Hepatocyte (in vitro differentiated cells): ENCODE data around the gene TLE6. TPM values are rescaled to one million over a fixed set of nuclear protein-coding genes. Genes with fewer than 3 reads are reported as not detected.

ENCODE experiments used
- DNase-seq: peaks from one replicate; pipeline ENCODE4 v3.0.0-alpha.2; 2016; ENCODE audit warnings: low spot score
- H2AFZ ChIP-seq: fragments of 200-600 bp; sonication (generic); 2 replicates; pipeline ENCODE4 v1.6.0; 2016; ENCODE audit warnings: antibody characterized with exemption, mild to moderate bottlenecking
- H3K27ac ChIP-seq: fragments of 200-600 bp; sonication (generic); 2 replicates; pipeline ENCODE4 v1.5.1; 2016; ENCODE audit warnings: mild to moderate bottlenecking
- H3K27me3 ChIP-seq: fragments of 200-600 bp; sonication (generic); 2 replicates; pipeline ENCODE4 v1.6.1; 2016
- H3K36me3 ChIP-seq: fragments of 200-600 bp; sonication (generic); replicated peaks from 2 replicates; pipeline ENCODE4 v1.5.1; 2016; ENCODE audit warnings: low read depth; ENCODE audit not compliant: insufficient read depth
- H3K4me1 ChIP-seq: fragments of 200-600 bp; sonication (generic); 2 replicates; pipeline ENCODE4 v1.5.1; 2016; ENCODE audit warnings: mild to moderate bottlenecking, moderate library complexity; ENCODE audit not compliant: insufficient read depth
- H3K4me2 ChIP-seq: fragments of 200-600 bp; sonication (generic); 2 replicates; pipeline ENCODE4 v1.6.0; 2016
- H3K4me3 ChIP-seq: fragments of 200-600 bp; sonication (generic); 2 replicates; pipeline ENCODE4 v1.5.1; 2016; ENCODE audit warnings: mild to moderate bottlenecking
- H3K79me2 ChIP-seq: fragments of 200-600 bp; sonication (generic); 2 replicates; pipeline ENCODE4 v1.6.0; 2017; ENCODE audit warnings: mild to moderate bottlenecking
- H3K9me2 ChIP-seq: fragments of 200-600 bp; sonication (generic); replicated peaks from 2 replicates; pipeline ENCODE4 v1.6.0; 2017; ENCODE audit warnings: mild to moderate bottlenecking; ENCODE audit not compliant: insufficient read depth
- H3K9me3 ChIP-seq: fragments of 200-600 bp; sonication (generic); 2 replicates; pipeline ENCODE4 v1.5.1; 2016; ENCODE audit warnings: low read depth, mild to moderate bottlenecking
- H4K20me1 ChIP-seq: fragments of 200-600 bp; sonication (generic); 2 replicates; pipeline ENCODE4 v1.6.0; 2016; ENCODE audit warnings: mild to moderate bottlenecking; ENCODE audit not compliant: insufficient read depth, poor library complexity, severe bottlenecking
- EZH2 ChIP-seq: fragments of 200-600 bp; sonication (generic); IDR thresholded peaks from 2 replicates; pipeline ENCODE4 v1.6.1; 2016; ENCODE audit warnings: antibody characterized with exemption, mild to moderate bottlenecking, borderline replicate concordance
- EZH2phosphoT487 ChIP-seq: fragments of 200-600 bp; sonication (generic); IDR thresholded peaks from one replicate; pipeline ENCODE4 v1.6.1; 2018; ENCODE audit warnings: antibody characterized with exemption, mild to moderate bottlenecking, low read depth, moderate library complexity; ENCODE audit not compliant: unreplicated experiment, severe bottlenecking
- WGBS: methylation state at CpG from one replicate; pipeline ENCODE4 v1.1.6; 2016; ENCODE audit warnings: low lambda C conversion rate; ENCODE audit errors: missing lambda C conversion rate; 5-methylcytosine and 5-hydroxymethylcytosine counted together
- polyA plus RNA-seq: library from polyadenylated mRNA; unstranded; fragments of >200 nt; fragmentation: Nextera tagmentation; extraction: Ambion mirVana; gene quantifications from 2 replicates; pipeline ENCODE4 v1.2.1, GENCODE V29; 2016
- total RNA-seq: library from RNA; depleted of rRNA; stranded (reverse); fragments of >200 nt; gene quantifications from 2 replicates; pipeline ENCODE4 v1.2.3, GENCODE V29; 2014
- TF ChIP-seq, protein P1 (sequence below): fragments of 200-600 bp; sonication (generic); IDR thresholded peaks from 2 replicates; pipeline ENCODE4 v1.5.1; 2016; ENCODE audit warnings: antibody characterized with exemption, mild to moderate bottlenecking; ENCODE audit not compliant: poor library complexity

The TLE6 gene
- total and polyA plus RNA-seq, 2 experiments from 2014 or later: 1.2 to 4.7 TPM

DNA sequence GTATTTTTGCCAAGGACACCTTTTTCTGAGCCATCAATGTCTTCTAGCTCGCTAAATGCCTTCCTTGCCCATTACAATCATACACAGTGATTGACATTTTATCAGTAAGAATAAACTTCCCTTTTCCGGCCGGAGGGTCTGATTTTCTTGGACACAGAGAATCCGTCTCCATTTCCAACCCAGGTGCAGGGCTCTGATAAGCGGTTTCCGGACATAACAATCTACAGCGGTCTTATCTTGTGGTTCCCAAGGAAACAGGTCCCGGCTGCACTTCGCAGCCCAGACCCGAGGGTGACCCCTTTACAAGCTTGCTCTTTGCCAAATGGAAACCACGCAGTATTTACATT is 27.5 kb upstream of the TLE6 start:
- no peaks in the 10 kb centered on the region for H3K9me2 ChIP-seq
- peaks cover 3% of the 10 kb centered on the region for H3K4me1 ChIP-seq
- peak overlapping the region; percentile 92 for H3K27ac ChIP-seq
- H3K36me3 ChIP-seq: no peaks in the 10 kb centered on the region
- WGBS: under 1% methylated on average over 11 of the region's 11 CpGs
- H2AFZ ChIP-seq: peak overlapping the region; percentile 18
- TF ChIP-seq EZH2: no peak
- no peak for TF ChIP-seq EZH2phosphoT487
- TF ChIP-seq, protein P1, sequence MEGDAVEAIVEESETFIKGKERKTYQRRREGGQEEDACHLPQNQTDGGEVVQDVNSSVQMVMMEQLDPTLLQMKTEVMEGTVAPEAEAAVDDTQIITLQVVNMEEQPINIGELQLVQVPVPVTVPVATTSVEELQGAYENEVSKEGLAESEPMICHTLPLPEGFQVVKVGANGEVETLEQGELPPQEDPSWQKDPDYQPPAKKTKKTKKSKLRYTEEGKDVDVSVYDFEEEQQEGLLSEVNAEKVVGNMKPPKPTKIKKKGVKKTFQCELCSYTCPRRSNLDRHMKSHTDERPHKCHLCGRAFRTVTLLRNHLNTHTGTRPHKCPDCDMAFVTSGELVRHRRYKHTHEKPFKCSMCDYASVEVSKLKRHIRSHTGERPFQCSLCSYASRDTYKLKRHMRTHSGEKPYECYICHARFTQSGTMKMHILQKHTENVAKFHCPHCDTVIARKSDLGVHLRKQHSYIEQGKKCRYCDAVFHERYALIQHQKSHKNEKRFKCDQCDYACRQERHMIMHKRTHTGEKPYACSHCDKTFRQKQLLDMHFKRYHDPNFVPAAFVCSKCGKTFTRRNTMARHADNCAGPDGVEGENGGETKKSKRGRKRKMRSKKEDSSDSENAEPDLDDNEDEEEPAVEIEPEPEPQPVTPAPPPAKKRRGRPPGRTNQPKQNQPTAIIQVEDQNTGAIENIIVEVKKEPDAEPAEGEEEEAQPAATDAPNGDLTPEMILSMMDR: no peak
- H3K4me3 ChIP-seq: peak overlapping the region; percentile 37
- peak; percentile 75 for DNase-seq
- H3K79me2 ChIP-seq: peaks cover 14% of the 10 kb centered on the region
- H3K27me3 ChIP-seq: no peaks in the 10 kb centered on the region
- no peaks in the 10 kb centered on the region for H4K20me1 ChIP-seq
- no peaks in the 10 kb centered on the region for H3K9me3 ChIP-seq
- peak overlapping the region; percentile 80 for H3K4me2 ChIP-seq

DNA sequence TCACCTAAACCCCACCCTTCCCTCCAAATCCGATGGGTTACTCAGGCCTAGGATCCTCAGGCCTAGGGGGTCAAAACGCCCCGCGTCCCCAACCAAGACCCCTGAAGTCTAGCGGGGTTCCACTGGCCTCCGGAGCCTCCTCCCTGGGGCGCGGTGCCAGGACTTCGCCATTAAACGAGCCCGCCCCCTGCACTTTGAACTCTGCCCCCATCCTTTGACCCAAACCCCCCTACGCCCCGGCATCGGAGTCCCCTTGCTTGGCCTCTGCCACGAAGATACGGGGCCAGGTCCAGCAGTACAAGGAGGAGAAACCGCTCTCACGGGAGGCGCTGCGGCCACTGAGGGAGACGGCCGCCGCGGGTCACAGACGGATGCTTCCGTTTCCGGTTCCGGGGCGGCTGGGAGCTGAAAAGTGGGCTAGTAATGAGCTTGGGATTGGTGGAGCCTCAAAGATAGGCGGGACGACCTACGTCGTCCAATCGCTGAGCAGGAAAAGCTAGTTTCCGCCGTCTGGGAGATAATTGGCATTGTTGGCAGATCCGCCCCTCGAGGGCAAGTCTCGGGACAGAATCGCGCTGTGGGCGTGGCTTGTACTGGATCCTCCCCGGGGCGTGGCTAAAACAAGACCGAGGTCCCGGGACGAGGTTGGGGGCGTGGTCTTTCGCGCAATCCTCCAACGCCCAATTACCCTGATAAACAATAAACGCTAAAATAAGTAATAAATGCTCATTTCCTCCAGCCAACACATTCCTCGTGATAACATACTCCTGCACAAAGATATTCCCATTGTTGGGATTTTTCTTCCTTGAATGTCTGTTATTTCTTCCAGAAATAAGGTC is 26.9 kb upstream of the TLE6 start:
- Histone ChIP-seq H3K27ac (peak overlapping the region; percentile 92), H3K27me3 (no peaks in the 10 kb centered on the region), H3K4me1 (peaks cover 3% of the 10 kb centered on the region), H3K9me3 (no peaks in the 10 kb centered on the region), H3K79me2 (peaks cover 14% of the 10 kb centered on the region), H3K4me2 (peak overlapping the region; percentile 80), H3K9me2 (no peaks in the 10 kb centered on the region), H2AFZ (peak overlapping the region; percentile 18), H3K4me3 (peak overlapping the region; percentile 37), H3K36me3 (no peaks in the 10 kb centered on the region), H4K20me1 (no peaks in the 10 kb centered on the region)
- TF ChIP-seq EZH2phosphoT487: no peak
- TF ChIP-seq EZH2: no peak
- TF ChIP-seq, protein P1: no peak
- DNase-seq: peak; percentile 100
- WGBS: under 1% methylated on average over 46 of the region's 53 CpGs

DNA sequence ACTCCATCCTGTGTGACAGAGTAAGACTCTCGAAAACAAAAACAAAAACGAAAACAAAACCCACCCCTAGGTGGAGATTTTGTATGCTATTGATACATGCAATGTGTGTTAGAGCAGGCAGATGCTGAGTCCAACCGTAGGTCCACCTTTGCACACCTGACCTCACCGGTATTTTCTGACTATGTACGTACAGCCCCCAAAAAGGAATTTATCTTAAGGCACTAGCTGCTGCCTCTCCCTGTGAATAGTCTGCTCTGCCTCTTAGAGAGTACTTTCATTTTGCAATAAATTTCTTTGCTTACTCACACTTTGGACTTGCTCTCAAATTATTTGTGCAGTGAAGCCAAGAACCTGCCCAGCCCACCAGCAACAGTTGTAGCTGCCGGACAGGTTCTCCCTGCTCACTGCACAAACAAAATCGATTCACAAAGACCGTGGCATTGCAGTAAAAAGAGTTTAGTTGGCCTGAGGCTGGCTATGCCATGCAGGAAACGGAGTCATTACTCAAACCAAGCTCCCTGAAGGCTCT is 24.3 kb upstream of the TLE6 start:
- Histone ChIP-seq H3K27ac (peak overlapping the region; percentile 79), H4K20me1 (no peaks in the 10 kb centered on the region), H3K9me3 (no peaks in the 10 kb centered on the region), H3K4me2 (peak overlapping the region; percentile 70), H3K9me2 (no peaks in the 10 kb centered on the region), H3K27me3 (no peaks in the 10 kb centered on the region), H3K36me3 (no peaks in the 10 kb centered on the region), H3K79me2 (peaks cover 11% of the 10 kb centered on the region), H2AFZ (peak overlapping the region; percentile 36), H3K4me1 (peaks cover 3% of the 10 kb centered on the region), H3K4me3 (no peak overlapping the region)
- no peak for TF ChIP-seq EZH2
- TF ChIP-seq, protein P1: no peak
- 40% methylated on average over 9 of the region's 9 CpGs for WGBS
- DNase-seq: peak; percentile 61
